ENCODE results near the gene STX10.

- no peak for TF ChIP-seq CTCF (conservative IDR thresholded peaks at IDR 0.05; ENCODE audit: low read length)
- TF ChIP-seq EZH2phosphoT487 (IDR thresholded peaks at IDR 0.05; ENCODE audit: borderline replicate concordance, low read depth, low read length): no peak
These were observed 3.2 kb downstream of the STX10 start for GRCh38 chr19:13146763-13147563.

All from OCI-LY7 (cell line).